Activated T-cell treated with anti-CD3 and anti-CD28 coated beads, Interleukin-2, amount 50 U/mL, for 4 hours (primary cell): ENCODE results near the gene RNF112. TPM values are rescaled to one million over a fixed set of nuclear protein-coding genes. Genes with fewer than 3 reads are reported as not detected.

Experiments
- ATAC-seq, 2 donors: fragments of 200-7000 bp; cut with Tn5 transposase; one replicate each; pipeline ENCODE4 v1.10.0; 2021
- DNase-seq: peaks from one replicate; pipeline ENCODE4 v3.0.0-alpha.2; 2020
- H3K27me3 Mint-ChIP-seq: one replicate; pipeline ENCODE4 v1.8.0; 2021; ENCODE audit warnings: low read depth, mixed read lengths
- H3K36me3 Mint-ChIP-seq: one replicate; pipeline ENCODE4 v1.8.0; 2022; ENCODE audit warnings: mixed read lengths; ENCODE audit not compliant: insufficient read depth
- H3K4me1 Mint-ChIP-seq: one replicate; pipeline ENCODE4 v1.8.0; 2021; ENCODE audit warnings: low read depth, mixed read lengths
- H3K4me3 Mint-ChIP-seq: one replicate; pipeline ENCODE4 v1.8.0; 2021; ENCODE audit warnings: mild to moderate bottlenecking, moderate library complexity, mixed read lengths
- H3K9me3 Mint-ChIP-seq: one replicate; pipeline ENCODE4 v1.8.0; 2021; ENCODE audit warnings: mixed read lengths
- total RNA-seq, 3 donors: library from RNA; stranded (reverse); gene quantifications; one replicate each; pipeline ENCODE4 v1.2.1, GENCODE V29; 2021

Gene RNF112
- total RNA-seq, 3 donors from 2014 or later, result 0.18 to 0.30 TPM; not detected in 1

GRCh38 chr17:19408346-19408710 lies 2.7 kb upstream of the RNF112 start:
- no peaks in the 10 kb centered on the region for H3K9me3 Mint-ChIP-seq
- ATAC-seq (no peak), DNase-seq (no peak)
- no peak overlapping the region for H3K4me3 Mint-ChIP-seq
- no peaks in the 10 kb centered on the region for H3K4me1 Mint-ChIP-seq
- no peaks in the 10 kb centered on the region for H3K36me3 Mint-ChIP-seq
- peaks cover 3% of the 10 kb centered on the region for H3K27me3 Mint-ChIP-seq

- Mint-ChIP-seq H3K36me3 (no peaks in the 10 kb centered on the region), H3K9me3 (no peaks in the 10 kb centered on the region), H3K4me1 (no peaks in the 10 kb centered on the region), H3K27me3 (peaks cover 4% of the 10 kb centered on the region), H3K4me3 (no peak overlapping the region)
- ATAC-seq (no peak), DNase-seq (no peak)
These were observed 2.0 kb upstream of the RNF112 start for GRCh38 chr17:19409066-19409465.

DNA sequence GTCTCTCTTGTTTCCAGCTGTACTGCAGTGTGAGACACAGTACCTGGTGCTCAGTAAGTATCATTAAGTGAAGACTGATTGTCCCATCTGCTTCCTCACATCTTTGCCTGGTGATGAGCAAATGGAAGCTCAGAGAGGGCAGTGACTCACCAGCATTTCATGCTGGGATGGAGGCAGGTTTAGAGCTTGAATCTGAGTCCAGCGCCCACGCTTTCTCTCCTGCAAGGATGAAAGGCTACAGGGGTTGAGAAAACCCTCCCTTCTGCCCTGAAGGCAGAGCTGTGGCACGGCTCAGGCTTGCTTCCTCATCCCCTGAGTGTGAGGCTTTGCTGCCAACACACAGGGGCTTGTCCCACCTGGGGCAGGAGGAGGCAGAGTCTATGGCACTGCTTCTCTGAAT lies 1.5 kb upstream of the RNF112 start:
- H3K4me3 Mint-ChIP-seq, result no peak overlapping the region
- H3K9me3 Mint-ChIP-seq, result no peaks in the 10 kb centered on the region
- ATAC-seq (peak; percentile 18 to 56), DNase-seq (no peak)
- H3K4me1 Mint-ChIP-seq, result no peaks in the 10 kb centered on the region
- H3K27me3 Mint-ChIP-seq, result peaks cover 4% of the 10 kb centered on the region
- H3K36me3 Mint-ChIP-seq, result no peaks in the 10 kb centered on the region

DNA sequence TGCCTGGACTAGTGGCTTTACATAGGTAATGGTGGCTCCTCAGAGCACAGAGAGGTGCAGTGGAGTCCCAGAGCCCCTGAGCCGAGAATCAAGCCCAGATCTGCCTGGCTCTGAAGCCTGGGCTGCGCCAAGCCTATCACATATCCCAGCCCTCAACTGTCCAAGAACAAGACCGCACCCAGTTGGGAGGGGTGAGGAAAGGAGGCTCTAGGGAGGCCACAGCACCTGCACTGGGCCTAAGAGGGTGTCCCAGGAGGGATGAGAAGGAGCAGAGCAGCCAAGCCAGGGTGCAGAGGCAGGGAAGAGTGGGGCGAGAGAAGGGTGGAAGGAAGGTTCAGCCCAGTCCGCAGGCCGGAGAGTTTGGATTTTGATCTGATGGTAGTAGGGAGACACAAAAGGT lies 941 bp upstream of the RNF112 start:
- Mint-ChIP-seq H3K4me1 (no peaks in the 10 kb centered on the region), H3K27me3 (peaks cover 4% of the 10 kb centered on the region), H3K4me3 (no peak overlapping the region), H3K36me3 (no peaks in the 10 kb centered on the region), H3K9me3 (no peaks in the 10 kb centered on the region)
- no peak for ATAC-seq
- DNase-seq, result no peak

DNA sequence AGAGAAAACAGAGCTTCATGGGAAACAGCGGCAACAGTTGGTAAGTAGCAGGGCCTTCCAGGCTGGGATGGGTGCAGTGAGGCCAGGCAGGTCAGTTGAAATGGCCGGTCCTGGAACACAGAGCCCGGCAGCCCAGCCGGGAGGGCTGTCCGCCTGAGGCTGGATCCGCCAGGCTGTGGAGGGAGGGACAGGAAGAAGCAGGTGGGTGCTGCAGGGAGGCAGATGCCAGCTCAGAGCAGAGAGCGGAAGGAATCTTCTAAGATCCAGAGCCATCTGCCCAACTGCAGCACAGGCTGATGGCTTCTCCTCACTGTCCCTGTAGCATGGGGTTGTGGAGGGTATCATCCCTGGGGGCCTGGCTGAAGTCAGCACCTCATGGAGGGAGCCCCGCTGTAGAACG lies 599 bp downstream of the RNF112 start:
- ATAC-seq, result no peak
- Mint-ChIP-seq H3K4me3 (no peak overlapping the region), H3K36me3 (no peaks in the 10 kb centered on the region), H3K4me1 (no peaks in the 10 kb centered on the region), H3K27me3 (peaks cover 4% of the 10 kb centered on the region), H3K9me3 (no peaks in the 10 kb centered on the region)
- DNase-seq, result no peak

DNA sequence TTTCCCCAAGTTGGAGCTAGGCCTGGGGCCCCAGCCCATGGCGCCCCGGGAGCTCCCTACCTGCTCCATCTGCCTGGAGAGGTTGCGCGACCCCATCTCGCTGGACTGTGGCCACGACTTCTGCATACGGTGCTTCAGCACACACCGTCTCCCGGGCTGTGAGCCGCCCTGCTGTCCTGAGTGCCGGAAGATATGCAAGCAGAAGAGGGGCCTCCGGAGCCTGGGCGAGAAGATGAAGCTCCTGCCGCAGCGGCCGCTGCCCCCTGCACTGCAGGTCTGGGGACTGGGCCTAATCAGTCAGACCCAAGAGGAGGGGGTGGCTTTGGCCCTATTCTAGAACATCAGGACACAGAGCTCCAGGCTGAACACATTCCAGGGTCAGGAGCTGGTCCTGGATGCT lies 1.5 kb downstream of the RNF112 start:
- Mint-ChIP-seq H3K9me3 (no peaks in the 10 kb centered on the region), H3K4me1 (peaks cover 2% of the 10 kb centered on the region)
- ATAC-seq, result no peak

GRCh38 chr17:19412984-19413383 lies 2.0 kb downstream of the RNF112 start:
- Mint-ChIP-seq H3K9me3 (no peaks in the 10 kb centered on the region), H3K4me3 (no peak overlapping the region), H3K36me3 (no peaks in the 10 kb centered on the region), H3K4me1 (peaks cover 7% of the 10 kb centered on the region), H3K27me3 (peaks cover 4% of the 10 kb centered on the region)
- no peak for DNase-seq
- ATAC-seq, result no peak

More for the DNA sequence above, 1.5 kb downstream of the RNF112 start:
- no peak overlapping the region for H3K4me3 Mint-ChIP-seq
- H3K36me3 Mint-ChIP-seq, result no peaks in the 10 kb centered on the region
- H3K27me3 Mint-ChIP-seq, result peaks cover 4% of the 10 kb centered on the region
- no peak for DNase-seq

DNA sequence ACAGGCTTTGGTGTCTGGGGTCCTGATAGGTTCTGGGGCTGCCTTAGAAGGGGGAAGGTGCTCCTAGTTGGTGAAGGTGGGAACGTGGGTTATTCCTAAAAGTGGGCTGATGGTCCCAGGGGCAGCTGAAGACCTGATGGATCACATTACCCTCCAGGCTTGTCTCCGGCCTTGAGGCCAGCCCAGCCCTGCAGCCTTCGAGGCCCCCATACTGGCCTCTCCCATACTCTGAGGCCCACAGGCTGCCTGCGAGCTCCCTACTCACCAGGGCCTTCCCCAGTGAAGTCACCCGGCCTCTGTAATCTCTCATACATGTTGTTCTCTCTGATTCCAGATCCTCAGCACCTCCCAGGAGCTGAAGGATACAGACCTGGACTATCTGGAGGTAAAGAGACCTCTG lies 2.7 kb downstream of the RNF112 start:
- H3K36me3 Mint-ChIP-seq, result no peaks in the 10 kb centered on the region
- H3K9me3 Mint-ChIP-seq, result no peaks in the 10 kb centered on the region
- H3K27me3 Mint-ChIP-seq, result peaks cover 4% of the 10 kb centered on the region
- peaks cover 13% of the 10 kb centered on the region for H3K4me1 Mint-ChIP-seq
- H3K4me3 Mint-ChIP-seq, result no peak overlapping the region
- DNase-seq (no peak), ATAC-seq (no peak)

DNA sequence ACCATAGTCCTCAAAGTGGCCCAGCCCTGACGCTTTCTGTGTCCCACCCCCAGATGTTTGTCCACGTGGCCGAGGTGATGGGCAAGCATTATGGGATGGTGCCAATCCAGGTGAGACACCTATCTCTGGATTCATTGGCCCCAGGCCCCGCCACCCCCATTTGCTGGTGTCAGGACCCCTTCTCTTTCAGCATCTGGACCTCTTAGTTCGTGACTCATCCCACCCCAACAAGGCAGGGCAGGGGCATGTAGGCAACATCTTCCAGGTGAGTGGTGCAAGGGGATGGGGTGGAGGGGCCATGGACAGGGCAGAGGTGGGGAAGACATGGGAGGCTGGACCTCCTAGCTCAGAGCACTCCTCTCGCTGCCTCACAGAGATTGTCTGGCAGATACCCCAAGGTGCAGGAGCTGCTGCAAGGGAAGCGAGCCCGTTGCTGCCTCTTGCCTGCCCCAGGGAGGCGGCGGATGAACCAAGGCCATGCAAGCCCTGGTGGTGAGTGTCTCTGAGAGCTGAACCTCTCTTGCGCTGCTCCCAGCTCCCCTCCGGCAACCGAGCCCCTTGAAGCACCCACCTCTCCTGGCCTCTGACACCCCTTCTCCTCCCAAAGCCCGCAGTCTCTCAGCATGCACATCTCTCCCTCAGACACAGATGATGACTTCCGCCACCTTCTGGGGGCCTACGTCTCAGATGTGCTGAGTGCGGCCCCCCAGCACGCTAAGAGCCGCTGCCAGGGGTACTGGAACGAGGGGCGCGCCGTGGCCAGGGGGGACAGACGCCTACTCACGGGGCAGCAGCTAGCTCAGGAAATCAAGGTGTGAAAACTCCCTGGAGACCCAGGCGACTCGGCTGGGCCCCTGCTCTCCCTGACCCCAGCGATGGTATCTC lies 3.6 kb downstream of the RNF112 start:
- DNase-seq (no peak), ATAC-seq (no peak)
- Mint-ChIP-seq H3K9me3 (no peaks in the 10 kb centered on the region), H3K27me3 (peaks cover 4% of the 10 kb centered on the region), H3K4me1 (peaks cover 13% of the 10 kb centered on the region), H3K4me3 (no peak overlapping the region), H3K36me3 (no peaks in the 10 kb centered on the region)

GRCh38 chr17:19415311-19415710 lies 4.3 kb downstream of the RNF112 start:
- Mint-ChIP-seq H3K4me1 (peaks cover 13% of the 10 kb centered on the region), H3K9me3 (no peaks in the 10 kb centered on the region), H3K36me3 (no peaks in the 10 kb centered on the region), H3K4me3 (no peak overlapping the region), H3K27me3 (peaks cover 4% of the 10 kb centered on the region)
- ATAC-seq (no peak), DNase-seq (no peak)

GRCh38 chr17:19415806-19416775 lies 5.1 kb downstream of the RNF112 start:
- H3K9me3 Mint-ChIP-seq, result no peaks in the 10 kb centered on the region
- H3K27me3 Mint-ChIP-seq, result peaks cover 3% of the 10 kb centered on the region
- peaks cover 13% of the 10 kb centered on the region for H3K4me1 Mint-ChIP-seq
- ATAC-seq (no peak), DNase-seq (no peak)
- H3K36me3 Mint-ChIP-seq, result no peaks in the 10 kb centered on the region
- no peak overlapping the region for H3K4me3 Mint-ChIP-seq

DNA sequence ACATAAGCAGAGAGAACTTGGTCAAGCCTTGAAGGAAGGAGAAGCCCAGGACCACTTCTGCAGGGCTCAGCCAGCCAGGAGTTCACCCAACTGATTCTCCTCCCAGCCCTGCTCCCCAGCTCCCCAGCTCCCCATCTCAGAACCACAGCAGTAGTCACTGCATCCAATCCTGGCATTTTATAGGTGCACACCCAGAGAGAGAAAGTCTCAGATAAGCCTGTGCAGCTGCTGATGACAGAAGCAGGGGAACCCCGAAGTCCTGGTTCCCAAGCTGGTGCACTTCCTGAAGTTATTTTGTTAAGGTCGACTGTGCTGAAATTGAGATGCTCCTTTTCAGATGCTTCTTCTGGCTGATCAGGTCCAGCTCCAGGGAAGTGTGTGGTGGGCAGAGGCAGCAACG lies 6.6 kb downstream of the RNF112 start:
- ATAC-seq (no peak), DNase-seq (no peak)
- Mint-ChIP-seq H3K36me3 (no peaks in the 10 kb centered on the region), H3K27me3 (peaks cover 2% of the 10 kb centered on the region), H3K4me1 (peaks cover 13% of the 10 kb centered on the region), H3K9me3 (no peaks in the 10 kb centered on the region), H3K4me3 (no peak overlapping the region)

DNA sequence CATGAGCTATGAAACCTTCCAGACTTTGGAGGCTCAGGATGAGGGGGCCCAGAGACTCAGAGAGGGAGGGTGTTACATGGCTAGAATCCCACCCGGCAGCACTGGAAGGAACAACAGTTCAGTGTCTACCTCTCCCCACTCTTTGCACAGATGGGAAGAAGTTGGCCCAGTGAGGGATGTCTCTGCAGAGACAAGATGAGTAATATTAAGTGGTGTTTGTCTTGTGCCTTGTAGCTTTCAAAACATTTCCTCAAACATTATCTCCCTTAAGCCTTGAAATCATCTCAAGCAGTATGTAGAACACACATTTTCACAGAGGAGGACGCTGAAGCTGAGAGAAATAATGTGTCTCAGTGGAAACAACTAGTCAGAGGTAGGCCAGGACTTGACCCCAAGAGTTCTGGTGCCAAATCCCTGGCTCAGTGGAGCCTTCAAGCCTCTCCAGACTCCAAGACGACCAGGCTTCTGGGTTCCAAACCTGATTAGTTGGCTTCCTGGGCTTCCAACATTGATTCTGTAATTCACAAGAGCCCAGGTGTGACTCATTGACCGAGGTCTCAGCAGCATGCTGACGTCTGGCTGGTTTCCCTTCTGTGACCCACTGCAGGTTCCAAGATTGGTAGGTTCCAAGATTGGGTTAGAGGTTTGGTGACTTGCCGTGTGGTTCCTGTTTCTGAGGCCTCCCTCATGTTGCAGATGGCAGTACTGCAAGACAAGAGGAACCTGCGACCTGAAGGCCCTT lies 7.4 kb downstream of the RNF112 start:
- peak; percentile 55 to 58 for ATAC-seq

GRCh38 chr17:19421219-19421618 lies 10.2 kb downstream of the RNF112 start:
- Mint-ChIP-seq H3K36me3 (no peaks in the 10 kb centered on the region), H3K9me3 (no peaks in the 10 kb centered on the region), H3K27me3 (no peaks in the 10 kb centered on the region), H3K4me1 (peaks cover 13% of the 10 kb centered on the region), H3K4me3 (no peak overlapping the region)
- DNase-seq (no peak), ATAC-seq (no peak)

More for the DNA sequence above, 7.4 kb downstream of the RNF112 start:
- Mint-ChIP-seq H3K36me3 (no peaks in the 10 kb centered on the region), H3K9me3 (no peaks in the 10 kb centered on the region), H3K4me1 (peaks cover 13% of the 10 kb centered on the region), H3K4me3 (no peak overlapping the region), H3K27me3 (peaks cover under 1% of the 10 kb centered on the region)
- DNase-seq, result no peak
